VCaP (cell line): ENCODE measurements around the gene GREB1.

Experiments used
- H3K27ac ChIP-seq: fragments of 450-650 bp; 2 replicates; pipeline ENCODE4 v1.5.1; 2017
- CTCF ChIP-seq: fragments of 450-650 bp; conservative IDR thresholded peaks from 2 replicates; pipeline ENCODE4 v1.5.1; 2017; ENCODE audit warnings: mild to moderate bottlenecking, moderate library complexity

GREB1 gene

GRCh38 chr2:11579867-11580659 lies 46.2 kb downstream of the GREB1 start:
- TF ChIP-seq CTCF, result no peak
- H3K27ac ChIP-seq, result no peak overlapping the region

- 0 out of 2 replicates have a peak overlapping the region, but pooled peaks have one; percentile 70 for H3K27ac ChIP-seq
- no peak for TF ChIP-seq CTCF
Observed at GRCh38 chr2:11580697-11581096, 46.9 kb downstream of the GREB1 start.

GRCh38 chr2:11581124-11581796 lies 47.4 kb downstream of the GREB1 start:
- TF ChIP-seq CTCF, result no peak
- peak overlapping the region; percentile 70 for H3K27ac ChIP-seq

DNA sequence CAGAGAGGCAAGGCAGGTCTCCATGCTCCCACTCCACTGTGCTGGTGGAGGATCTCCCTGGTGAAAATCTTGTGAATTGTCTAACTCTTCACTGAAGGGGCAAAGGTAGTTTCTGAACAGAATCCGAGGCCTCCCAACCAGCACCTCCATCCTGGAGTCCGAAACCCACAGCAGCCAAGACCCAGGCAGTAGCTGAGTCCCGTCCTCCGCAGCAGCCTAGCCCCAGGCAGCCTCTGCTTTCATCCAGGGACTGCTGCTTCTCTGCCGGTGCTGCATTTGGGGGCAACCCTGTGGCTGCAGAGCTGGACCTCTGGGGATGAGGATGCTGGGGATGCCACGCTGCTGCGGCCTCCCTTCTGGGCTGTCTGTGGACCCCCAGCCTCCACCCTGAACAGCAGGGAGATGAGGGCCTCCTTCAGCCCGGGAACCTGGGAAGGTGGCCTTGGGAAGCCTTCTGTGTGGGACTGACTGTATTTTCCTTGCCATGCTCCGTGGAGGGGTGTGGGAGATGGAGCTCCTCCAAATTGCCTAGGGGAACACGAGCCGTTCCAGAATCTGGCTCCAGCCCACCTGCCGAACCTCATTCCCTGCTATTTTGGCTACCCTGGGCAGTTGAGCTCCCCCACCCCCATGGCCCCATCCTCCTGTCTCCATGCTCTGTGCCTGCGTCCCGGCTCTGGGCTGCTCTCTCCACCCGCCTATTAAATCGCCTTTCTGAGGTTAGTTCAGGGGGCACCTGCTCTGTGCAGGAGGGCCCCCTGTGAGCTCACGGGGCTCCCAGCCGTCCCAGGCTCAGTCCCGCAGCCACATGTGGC lies 48.2 kb downstream of the GREB1 start:
- no peak for TF ChIP-seq CTCF
- peak overlapping the region; percentile 70 for H3K27ac ChIP-seq

GRCh38 chr2:11582612-11582861 lies 48.7 kb downstream of the GREB1 start:
- peak overlapping the region; percentile 70 for H3K27ac ChIP-seq
- no peak for TF ChIP-seq CTCF

- TF ChIP-seq CTCF, result peak; percentile 89
- H3K27ac ChIP-seq, result peak overlapping the region; percentile 70
Observed at GRCh38 chr2:11582862-11583752, 49.3 kb downstream of the GREB1 start.
